NB4 (cell line): ENCODE data around the gene PGP.

Source experiments
- DNase-seq: peaks from one replicate; pipeline ENCODE4 v3.0.0; 2010; ENCODE audit warnings: low read depth
- H3K4me3 ChIP-seq: one replicate; pipeline ENCODE4 v1.5.1; 2011; ENCODE audit warnings: mild to moderate bottlenecking, low read depth, low read length, moderate library complexity
- MYC ChIP-seq: IDR thresholded peaks from 2 replicates; pipeline ENCODE4 v1.6.1; 2011; ENCODE audit warnings: low read depth, low read length
- POLR2A ChIP-seq: IDR thresholded peaks from 2 replicates; pipeline ENCODE4 v1.6.1; 2011; ENCODE audit warnings: mild to moderate bottlenecking; ENCODE audit not compliant: insufficient read length; ENCODE audit errors: extremely low read depth
- TF ChIP-seq, protein P1 (sequence below): IDR thresholded peaks from one replicate; pipeline ENCODE4 v1.5.1; 2012; ENCODE audit warnings: low read depth, low read length
- TF ChIP-seq, protein P2 (sequence below): IDR thresholded peaks from 2 replicates; pipeline ENCODE4 v1.6.1; 2011; ENCODE audit warnings: low read depth, low read length

PGP gene

DNA sequence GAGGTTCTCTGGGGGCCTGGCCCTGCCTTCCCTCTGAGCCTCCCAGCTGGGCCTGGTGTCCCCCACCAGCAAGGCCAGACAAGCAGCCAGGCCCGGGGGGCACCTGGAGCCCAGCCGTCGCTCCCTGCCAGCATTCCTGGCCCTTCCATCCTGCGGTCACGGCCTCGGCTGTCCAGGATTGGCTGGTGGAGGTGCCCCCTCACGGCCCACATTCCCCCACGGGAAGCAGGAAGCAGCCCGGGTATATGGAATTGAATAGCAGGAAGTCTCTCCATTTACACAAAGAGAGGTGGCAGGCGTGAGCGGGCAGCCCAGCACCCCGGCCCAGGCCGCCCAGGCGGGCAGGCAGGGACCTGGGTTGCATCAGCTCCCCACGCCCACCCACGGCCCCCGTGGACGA is 44.6 kb downstream of the PGP start:
- H3K4me3 ChIP-seq = no peak overlapping the region
- no peak for DNase-seq
- no peak for TF ChIP-seq MYC
- TF ChIP-seq, protein P1, sequence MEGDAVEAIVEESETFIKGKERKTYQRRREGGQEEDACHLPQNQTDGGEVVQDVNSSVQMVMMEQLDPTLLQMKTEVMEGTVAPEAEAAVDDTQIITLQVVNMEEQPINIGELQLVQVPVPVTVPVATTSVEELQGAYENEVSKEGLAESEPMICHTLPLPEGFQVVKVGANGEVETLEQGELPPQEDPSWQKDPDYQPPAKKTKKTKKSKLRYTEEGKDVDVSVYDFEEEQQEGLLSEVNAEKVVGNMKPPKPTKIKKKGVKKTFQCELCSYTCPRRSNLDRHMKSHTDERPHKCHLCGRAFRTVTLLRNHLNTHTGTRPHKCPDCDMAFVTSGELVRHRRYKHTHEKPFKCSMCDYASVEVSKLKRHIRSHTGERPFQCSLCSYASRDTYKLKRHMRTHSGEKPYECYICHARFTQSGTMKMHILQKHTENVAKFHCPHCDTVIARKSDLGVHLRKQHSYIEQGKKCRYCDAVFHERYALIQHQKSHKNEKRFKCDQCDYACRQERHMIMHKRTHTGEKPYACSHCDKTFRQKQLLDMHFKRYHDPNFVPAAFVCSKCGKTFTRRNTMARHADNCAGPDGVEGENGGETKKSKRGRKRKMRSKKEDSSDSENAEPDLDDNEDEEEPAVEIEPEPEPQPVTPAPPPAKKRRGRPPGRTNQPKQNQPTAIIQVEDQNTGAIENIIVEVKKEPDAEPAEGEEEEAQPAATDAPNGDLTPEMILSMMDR = no peak
- no peak for TF ChIP-seq POLR2A
- TF ChIP-seq, protein P2, sequence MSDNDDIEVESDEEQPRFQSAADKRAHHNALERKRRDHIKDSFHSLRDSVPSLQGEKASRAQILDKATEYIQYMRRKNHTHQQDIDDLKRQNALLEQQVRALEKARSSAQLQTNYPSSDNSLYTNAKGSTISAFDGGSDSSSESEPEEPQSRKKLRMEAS = no peak

DNA sequence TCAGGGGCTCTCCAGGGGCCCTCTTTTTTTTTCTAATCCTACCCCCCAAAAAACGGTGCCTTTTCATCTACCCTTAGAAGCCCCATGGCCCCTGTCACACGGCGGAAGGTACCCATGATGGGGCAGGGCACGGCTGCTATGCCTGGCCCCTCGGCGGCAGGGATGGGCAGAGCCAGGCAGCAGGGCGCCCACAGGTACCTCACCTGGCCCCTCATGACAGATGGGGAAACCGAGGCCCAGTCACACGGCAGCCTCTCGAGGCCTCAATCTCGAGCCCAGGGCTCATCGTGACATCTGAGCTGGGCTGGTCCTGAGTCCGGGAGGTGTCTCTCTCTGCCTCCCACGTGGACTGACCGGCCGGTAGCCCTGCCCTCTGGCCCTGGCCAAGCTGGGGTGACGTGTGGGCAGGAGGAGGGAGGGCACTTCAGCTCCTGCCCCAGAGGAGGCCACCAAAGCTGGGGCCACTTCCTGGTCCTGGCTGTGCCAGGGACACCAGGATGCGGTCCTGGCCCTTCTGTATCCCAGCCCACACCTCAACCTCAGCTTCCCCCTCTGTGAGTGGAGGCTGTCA is 47.5 kb downstream of the PGP start:
- DNase-seq = no peak
- H3K4me3 ChIP-seq = no peak overlapping the region
- TF ChIP-seq POLR2A = no peak
- TF ChIP-seq, protein P2 = no peak
- TF ChIP-seq, protein P1 = no peak
- TF ChIP-seq MYC = no peak

DNA sequence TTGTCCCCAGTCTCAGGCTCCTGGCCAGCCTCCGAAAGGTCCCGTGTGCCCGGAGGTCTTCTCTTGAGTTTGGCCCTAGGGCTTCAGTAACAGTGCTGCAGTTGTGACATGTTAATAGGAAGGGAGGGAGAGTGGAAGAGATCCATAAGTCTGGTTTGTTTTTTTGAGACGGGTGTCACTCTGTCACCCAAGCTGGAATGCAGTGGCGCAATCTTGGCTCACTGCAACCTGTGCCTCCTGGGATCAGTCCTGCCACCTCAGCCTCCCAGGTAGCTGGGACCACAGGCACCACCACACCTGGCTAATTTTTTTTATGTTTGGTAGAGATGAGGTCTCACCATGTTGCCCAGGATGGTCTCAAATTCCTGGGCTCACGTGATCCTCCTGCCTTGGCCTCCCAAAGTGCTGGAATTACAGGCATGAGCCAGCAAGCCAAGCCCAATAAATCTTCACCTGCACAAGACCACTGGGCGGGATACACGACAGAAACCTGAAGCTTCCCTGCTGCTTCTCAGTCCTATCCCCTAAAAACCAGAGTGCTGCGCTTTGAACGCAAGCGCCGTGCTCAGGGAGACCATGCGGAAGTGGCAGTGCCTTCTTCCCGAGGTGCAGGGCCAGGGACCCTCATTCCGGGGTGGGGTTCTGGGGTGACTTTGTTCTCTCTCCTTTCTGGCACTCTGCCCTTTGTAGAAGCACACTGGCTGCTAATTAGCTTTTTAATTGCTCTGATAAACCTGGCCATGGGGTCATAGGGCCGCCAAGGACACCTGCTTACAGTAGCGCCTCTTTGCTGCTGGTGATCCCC is 48.2 kb downstream of the PGP start:
- no peak overlapping the region for H3K4me3 ChIP-seq
- no peak for DNase-seq
- TF ChIP-seq, protein P1 = no peak
- no peak for TF ChIP-seq MYC
- TF ChIP-seq, protein P2 = no peak
- no peak for TF ChIP-seq POLR2A

DNA sequence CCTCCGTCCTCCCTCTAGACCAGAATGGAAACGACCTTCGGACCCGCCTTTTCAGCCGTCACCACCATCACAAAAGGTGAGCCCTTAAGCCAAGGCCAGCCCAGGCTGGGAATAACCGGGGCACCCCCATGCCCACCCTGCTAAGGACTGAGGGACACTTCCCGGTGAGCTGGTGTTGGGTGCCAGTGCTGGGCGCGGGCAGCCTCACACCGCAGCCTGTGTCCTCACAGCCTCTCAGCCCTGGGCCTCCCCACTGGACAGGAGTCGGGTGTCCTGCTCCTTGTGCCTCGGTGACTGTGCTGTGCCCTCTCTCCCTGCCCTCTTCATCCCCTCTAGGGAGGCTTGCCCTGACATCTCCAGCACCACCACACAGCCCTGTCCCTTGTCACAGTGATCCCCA is 48.8 kb downstream of the PGP start:
- TF ChIP-seq, protein P1 = no peak
- TF ChIP-seq, protein P2 = no peak
- TF ChIP-seq MYC = no peak
- TF ChIP-seq POLR2A = no peak
- H3K4me3 ChIP-seq = no peak overlapping the region
- DNase-seq = no peak

DNA sequence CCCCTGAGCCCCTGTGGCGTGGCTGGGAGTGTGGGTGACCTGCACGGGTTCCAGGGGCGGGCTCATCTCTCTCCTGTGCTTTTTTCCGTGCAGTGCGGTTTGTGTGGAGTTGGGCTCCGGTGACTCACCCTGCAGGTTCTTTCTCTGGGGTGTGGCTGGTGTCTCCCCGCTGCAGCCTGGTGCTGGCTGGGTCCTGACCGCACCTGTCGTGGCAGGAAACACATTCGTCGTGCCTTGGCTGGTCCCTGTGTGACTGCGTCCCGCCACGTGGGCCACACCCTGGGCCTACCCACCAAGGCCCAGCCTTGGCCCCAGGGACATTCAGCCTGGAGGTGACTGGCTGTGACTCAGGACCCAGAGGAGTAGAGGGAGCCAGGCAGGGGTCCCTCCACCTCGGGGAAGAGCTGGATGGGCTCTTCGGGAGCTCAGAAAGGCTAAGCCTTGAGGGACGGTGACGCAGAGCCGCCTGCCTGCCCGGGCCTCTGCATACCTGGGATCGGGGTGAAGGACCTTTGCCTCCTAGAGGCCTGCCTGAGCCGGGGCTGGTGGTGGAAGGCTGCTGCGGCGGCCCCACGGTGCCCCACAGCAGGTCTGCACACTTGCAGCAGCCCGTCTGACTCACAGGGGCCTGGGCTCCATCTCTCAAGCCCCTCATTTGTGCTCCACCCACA is 51.3 kb downstream of the PGP start:
- no peak overlapping the region for H3K4me3 ChIP-seq
- TF ChIP-seq, protein P1 = no peak
- TF ChIP-seq POLR2A = no peak
- TF ChIP-seq, protein P2 = no peak
- no peak for TF ChIP-seq MYC
- no peak for DNase-seq
